ENCODE results near the gene HEATR1. TPM values are rescaled to one million over a fixed set of nuclear protein-coding genes. Genes with fewer than 3 reads are reported as not detected.

The HEATR1 gene
- total RNA-seq, 3 donors from 2014 or later: 22.0 to 27.2 (median 22.9) TPM

DNA sequence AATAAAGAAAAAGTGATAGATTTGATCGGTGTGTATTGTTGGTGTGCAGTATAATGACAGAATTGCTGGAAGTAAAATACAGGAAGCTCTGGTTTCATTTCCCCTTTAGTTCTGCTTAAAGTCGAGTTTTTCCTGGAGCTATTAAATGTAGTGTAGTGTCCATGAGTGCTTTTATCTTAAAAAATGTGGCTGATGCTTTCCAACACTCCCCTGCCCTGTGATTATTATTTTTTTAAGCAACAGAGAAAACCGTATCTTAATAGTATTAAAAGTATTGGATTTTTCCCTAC lies 79.5 kb downstream of the HEATR1 start:
- peak overlapping the region; percentile 91 for H3K4me3 ChIP-seq
- H3K4me1 ChIP-seq (ENCODE audit: low read depth): peaks cover 6% of the 10 kb centered on the region
- no peak for ATAC-seq
- DNase-seq: no peak
- no peaks in the 10 kb centered on the region for H3K9me3 ChIP-seq
- no peak for TF ChIP-seq CTCF (IDR thresholded peaks at IDR 0.05)
- intact Hi-C loops (cut with DNase I, micrococcal nuclease): no loop called here
- H3K36me3 ChIP-seq (ENCODE audit: low read depth): no peaks in the 10 kb centered on the region

DNA sequence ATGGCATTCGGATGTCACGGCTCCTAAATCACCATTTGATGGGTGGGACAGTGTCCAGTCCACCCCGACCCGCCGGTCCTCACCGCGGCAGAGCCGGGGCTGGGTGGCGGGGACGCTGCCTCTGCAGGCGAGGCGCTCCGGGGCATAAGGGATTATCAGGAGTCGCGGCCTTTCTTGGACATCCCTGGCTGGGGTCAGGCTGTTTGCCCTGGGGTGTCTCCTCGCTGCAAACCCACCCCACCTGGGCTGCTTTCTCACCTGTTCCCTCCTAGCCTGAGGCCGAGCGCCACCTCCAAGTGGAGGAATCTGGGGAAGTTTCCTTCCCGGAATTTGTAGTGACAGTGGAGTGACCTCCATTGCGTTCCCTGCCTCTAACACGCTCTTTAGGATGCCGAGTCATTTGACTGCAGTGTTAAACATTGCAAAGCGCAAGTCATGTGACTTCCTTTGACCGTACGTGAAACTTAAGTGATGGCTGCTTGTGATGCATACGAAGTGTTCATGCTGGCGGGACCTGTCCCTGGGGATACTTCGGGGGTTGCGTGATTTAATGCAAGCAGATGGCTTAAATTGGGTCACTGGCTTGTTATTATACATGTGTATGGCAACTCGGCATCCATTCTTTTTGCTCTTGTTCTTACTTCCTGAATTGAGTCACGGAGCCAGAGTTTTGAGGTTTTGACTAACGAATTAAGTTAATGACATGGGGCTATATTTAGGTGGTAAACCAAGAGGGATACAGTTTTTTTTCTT lies 80.0 kb downstream of the HEATR1 start:
- no peaks in the 10 kb centered on the region for H3K9me3 ChIP-seq
- H3K36me3 ChIP-seq (ENCODE audit: low read depth): no peaks in the 10 kb centered on the region
- DNase-seq: peak in 2 of 3 donors; percentile 69 to 77
- H3K4me1 ChIP-seq (ENCODE audit: low read depth): peaks cover 6% of the 10 kb centered on the region
- no peak for TF ChIP-seq CTCF (IDR thresholded peaks at IDR 0.05)
- peak; percentile 88 for ATAC-seq
- H3K4me3 ChIP-seq: peak overlapping the region; percentile 91
- intact Hi-C loops (cut with DNase I, micrococcal nuclease): no loop called here

GRCh38 chr1:236523704-236524141 lies 80.6 kb downstream of the HEATR1 start, which contains the start of gene LGALS8:
Gene LGALS8 (plus strand): TSS chr1:236523982. CDS start chr1:236526071, 2,089 bp downstream.
- intact Hi-C loops (cut with DNase I, micrococcal nuclease): no loop called here
- ATAC-seq: peak; percentile 97

DNA sequence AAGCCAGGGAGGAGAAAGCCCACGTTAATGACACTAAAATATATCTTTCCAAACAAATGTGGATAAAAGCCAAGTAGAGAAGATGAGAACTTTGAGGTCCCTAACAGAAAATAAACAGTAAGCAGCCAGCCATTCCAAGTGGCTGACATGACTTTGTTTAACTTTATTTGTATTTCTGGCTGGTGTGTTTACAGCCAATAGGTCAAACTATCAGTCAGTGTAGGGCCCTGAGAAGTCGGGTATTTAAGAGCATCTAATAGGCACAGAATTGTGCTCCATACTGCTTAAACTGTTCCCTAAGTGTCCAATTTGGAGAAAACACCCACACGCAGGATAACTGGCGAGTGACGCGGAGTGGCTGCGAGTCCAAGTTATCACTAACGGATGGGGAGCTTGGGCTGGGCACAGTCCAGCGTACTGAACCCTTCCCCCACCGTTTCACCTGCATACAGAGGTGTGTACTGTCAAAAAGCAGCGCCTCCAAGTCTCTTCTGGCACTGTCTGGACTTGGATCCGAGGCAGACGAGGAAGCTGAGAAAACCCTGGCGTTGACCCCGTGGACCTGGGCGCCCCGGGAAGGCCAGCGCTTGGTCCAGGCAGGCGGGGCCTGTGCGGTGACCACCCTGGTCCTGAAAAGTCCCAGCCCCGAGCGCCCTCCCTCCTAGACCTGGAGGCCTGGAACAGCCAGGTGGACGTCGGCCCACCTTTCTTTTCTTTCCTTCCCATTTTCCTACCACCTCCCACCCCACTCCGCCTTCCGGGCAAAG lies 81.2 kb downstream of the HEATR1 start:
- DNase-seq (peak; percentile 68 to 73 (median 69)), ATAC-seq (peak; percentile 74)
- H3K9me3 ChIP-seq: no peaks in the 10 kb centered on the region
- H3K36me3 ChIP-seq (ENCODE audit: low read depth): no peaks in the 10 kb centered on the region
- TF ChIP-seq CTCF (IDR thresholded peaks at IDR 0.05): no peak
- H3K4me3 ChIP-seq: peak overlapping the region; percentile 91
- peaks cover 6% of the 10 kb centered on the region for H3K4me1 ChIP-seq (ENCODE audit: low read depth)
- intact Hi-C loops (cut with DNase I, micrococcal nuclease): no loop called here

More at GRCh38 chr1:236523704-236524141, 80.6 kb downstream of the HEATR1 start, which contains the start of gene LGALS8:
- Histone ChIP-seq H3K4me3 (peak within 1 kb of the TSS; percentile 91), H3K36me3 (ENCODE audit: low read depth) (no peaks in the 10 kb centered on the region), H3K9me3 (no peaks in the 10 kb centered on the region), H3K4me1 (ENCODE audit: low read depth) (peaks cover 6% of the 10 kb centered on the region)
- TF ChIP-seq CTCF (IDR thresholded peaks at IDR 0.05): no peak
- peak; percentile 92 to 94 (median 93) for DNase-seq

GRCh38 chr1:236520445-236521005 lies 83.8 kb downstream of the HEATR1 start:
- Histone ChIP-seq H3K9me3 (no peaks in the 10 kb centered on the region), H3K4me3 (no peak overlapping the region), H3K4me1 (ENCODE audit: low read depth) (peaks cover 20% of the 10 kb centered on the region), H3K36me3 (ENCODE audit: low read depth) (no peaks in the 10 kb centered on the region)
- DNase-seq (no peak), ATAC-seq (no peak)
- intact Hi-C loops (cut with DNase I, micrococcal nuclease): no loop called here
- TF ChIP-seq CTCF (IDR thresholded peaks at IDR 0.05): no peak
